ENCODE data around the gene CFAP157.

CFAP157 gene

GRCh38 chr9:127706836-127707241 is at the start of gene CFAP157:
Gene CFAP157 (plus strand): TSS chr9:127706988. CDS start chr9:127707032, 44 bp downstream.
- no peak for FAIRE-seq

GRCh38 chr9:127658428-127658827 is 48.4 kb upstream of the CFAP157 start:
- FAIRE-seq: no peak

DNA sequence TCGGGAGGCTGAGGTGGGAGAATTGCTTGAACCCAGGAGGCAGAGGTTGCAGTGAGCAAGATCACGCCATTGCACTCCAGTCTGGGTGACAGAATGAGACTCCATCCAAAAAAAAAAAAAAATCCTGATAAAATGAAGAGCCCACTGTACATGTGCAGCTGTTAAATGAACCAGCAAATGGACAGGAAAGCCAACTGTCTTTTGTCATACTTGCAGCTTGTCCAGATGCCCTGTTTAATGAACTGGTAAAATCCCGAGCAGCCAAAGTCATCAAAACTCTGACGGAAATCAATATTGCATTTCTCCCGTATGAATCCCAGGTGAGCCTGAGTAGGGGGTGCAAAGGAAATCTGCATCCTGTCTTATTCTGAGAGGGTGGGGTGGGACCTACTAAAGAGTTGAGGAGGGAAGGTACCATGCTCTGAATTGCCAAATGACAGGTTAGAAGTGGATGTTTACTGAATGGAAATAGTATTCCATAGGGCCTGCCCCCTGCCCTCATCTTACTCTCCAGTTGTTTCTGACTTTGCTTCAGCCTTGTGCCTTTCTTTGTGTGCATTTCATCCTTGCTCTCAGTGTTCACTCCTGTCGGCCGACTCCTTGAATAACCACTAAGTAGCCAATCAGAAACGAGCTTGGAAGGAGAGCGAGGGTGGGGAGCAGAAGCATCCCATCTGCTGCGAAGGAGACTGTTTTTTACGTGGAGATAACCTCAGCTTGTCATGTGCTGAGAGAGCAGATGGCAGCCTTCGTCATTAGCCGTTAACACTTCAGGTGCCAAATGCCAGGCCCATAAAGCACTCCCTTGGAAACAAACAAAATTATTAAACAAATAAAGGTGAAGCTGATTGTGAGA is 45.7 kb upstream of the CFAP157 start:
- FAIRE-seq: no peak

DNA sequence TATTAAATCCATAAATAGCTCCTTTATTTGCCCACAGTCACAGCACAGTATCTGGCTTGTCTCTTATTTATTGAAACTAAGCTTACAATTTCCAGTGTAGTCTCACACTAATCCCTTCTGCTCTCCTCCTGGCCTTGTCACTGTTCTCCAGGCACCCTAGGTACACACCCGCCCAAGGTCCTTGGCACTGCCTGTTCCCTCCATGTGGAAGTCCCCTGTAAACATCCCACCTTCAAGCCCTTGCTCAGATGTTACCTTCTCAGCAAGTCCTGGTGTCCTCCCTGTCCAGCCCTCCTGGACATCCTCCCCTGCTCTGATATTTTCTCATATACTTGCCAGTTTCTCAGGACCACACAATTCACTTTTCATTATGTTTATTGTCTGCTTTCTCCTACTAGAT is 44.2 kb upstream of the CFAP157 start:
- no peak for FAIRE-seq

- no peak for FAIRE-seq
These were observed 42.5 kb upstream of the CFAP157 start for GRCh38 chr9:127664324-127664677.

GRCh38 chr9:127664678-127665507 is 41.9 kb upstream of the CFAP157 start:
- no peak for FAIRE-seq

GRCh38 chr9:127667127-127667844 is 39.5 kb upstream of the CFAP157 start:
- no peak for FAIRE-seq

DNA sequence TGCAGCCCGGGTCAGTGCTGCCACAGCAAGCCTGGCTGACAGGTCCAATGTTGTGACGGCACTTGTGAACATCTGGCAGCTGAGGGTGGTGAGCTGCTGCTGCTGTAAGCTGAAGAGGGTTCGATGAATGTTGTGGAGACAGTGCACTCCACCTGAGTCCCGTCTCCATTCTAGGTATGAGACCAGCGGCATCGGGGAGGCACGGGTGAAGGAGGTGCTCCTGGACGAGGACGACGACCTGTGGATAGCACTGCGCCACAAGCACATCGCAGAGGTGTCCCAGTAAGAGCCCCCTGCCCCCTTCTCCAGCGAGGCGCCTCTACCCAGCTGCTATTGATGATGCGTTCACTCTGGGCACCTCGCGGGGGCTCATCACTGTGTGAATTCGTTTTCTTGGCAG is 38.9 kb upstream of the CFAP157 start:
- FAIRE-seq: no peak

- FAIRE-seq: no peak
These were observed 33.6 kb upstream of the CFAP157 start for GRCh38 chr9:127673234-127673633.

GRCh38 chr9:127676638-127677037 is 30.1 kb upstream of the CFAP157 start:
- FAIRE-seq: no peak

GRCh38 chr9:127679506-127679905 is 27.3 kb upstream of the CFAP157 start:
- no peak for FAIRE-seq

DNA sequence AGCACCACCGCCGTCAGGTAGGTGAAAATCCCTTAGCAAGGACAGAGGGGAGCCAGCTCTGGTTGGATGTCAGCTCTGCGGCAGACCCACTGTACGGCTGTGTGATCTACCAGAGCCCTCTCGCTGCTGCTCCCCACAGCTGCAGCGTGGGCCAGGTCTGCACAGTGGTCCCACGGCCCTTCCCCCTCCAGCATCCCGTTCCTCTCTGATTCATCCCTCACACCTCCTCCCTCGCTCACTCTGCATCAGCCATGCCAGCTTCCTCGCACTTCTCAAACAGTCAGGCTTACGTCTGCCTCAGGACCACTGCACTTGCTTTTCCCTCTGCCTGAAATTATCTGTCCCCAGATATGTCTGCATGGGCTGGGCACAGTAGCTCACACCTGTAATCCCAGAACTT is 26.6 kb upstream of the CFAP157 start:
- no peak for FAIRE-seq

- FAIRE-seq: no peak
These were observed 25.9 kb upstream of the CFAP157 start for GRCh38 chr9:127680846-127681245.

DNA sequence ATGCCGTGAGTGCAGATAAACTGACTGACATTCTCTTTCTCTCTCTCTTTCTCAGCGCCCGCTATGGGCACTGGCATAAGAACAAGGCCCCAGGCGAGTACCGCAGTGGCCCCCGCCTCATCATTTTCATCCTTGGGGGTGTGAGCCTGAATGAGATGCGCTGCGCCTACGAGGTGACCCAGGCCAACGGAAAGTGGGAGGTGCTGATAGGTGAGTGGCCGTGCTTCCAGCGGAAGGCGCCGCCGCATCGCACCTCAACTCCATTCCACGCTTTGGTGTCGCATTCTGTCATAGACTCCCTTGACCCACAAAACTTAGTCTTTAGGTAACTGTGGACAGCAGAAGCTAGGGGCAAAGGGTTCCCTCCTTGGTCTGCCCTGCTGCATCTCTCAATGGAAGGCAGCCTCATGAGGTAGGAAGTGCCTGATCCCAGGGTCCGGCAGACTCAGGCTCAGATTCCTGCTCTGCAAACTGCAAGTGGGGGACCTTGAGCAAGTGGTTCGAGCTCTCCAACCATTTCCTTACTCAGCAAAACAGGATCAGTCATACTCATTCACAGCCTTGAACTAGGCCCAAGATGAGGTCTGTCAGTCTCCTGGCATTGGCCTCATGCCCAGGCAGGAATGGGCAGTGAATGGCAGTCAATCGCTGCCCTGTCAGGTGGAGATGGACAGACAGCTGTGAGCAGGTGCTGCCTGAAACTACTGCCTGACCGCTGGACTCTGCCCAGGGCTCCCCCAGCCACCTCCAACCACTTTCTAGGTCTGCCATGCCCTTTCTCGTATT is 24.2 kb upstream of the CFAP157 start:
- no peak for FAIRE-seq

- FAIRE-seq: no peak
These were observed 23.1 kb upstream of the CFAP157 start for GRCh38 chr9:127683723-127684122.

DNA sequence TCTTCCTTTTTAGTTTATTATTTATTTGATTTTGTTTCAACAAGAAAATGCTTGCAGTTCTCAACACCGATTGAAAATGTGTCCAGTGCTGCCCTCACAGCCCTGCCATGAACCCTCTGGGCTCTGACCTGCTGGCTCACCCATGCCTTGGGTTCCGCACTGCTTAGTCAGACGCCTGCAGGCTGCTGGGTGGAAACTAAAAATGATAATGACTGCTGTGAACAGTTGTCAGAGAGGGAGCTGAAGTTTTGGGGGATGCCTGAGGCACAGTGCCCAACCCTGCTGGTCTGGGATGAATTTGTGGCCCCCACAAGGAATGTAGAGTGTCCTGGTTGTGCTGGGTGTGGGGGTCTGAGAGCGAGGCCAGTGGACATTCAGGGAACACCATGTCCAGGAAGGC is 22.2 kb upstream of the CFAP157 start:
- no peak for FAIRE-seq

DNA sequence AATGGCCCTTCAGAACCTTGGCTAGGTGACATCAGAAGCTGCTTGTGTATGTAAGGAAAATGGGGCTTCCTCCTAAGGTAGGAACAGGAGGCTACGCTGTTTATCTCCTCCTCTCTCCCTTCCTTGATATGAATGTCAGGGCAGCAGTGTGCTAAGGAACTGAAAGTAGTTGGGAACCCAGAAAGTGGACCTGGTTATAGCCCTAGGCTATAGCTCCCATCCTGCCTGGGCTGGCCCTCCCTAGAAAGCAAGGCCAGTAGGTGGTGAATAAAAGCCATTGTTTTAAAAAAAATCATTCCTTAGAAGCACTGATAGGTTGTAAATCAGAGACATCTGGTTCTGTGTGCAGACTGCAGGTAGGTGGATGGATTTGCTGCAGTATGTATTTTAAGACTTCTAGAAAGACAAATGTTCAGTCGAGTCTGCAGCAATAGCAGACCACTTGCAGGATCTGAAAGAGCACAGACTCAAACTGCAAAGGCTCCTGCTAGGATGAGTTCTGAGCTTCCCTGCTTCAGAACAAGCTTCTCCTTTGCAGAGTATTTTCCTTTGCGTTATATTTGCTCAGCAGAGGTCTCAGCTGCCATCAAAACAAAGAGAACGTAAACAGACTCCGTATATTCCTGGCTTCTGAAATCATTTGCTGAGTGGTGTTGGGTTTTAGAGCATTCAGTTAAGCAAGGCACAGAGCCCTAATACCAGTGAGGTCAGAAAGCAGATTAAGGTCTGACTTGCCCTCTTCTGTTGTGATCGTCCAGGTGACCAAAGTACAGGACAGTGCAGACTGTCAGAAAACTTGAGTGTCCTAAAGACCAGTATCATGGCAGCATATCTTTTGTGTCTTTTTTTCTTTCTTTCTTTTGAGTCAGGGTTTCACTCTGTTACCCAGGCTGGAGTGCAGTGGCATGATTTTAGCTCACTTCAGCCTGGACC is 20.1 kb upstream of the CFAP157 start:
- no peak for FAIRE-seq

DNA sequence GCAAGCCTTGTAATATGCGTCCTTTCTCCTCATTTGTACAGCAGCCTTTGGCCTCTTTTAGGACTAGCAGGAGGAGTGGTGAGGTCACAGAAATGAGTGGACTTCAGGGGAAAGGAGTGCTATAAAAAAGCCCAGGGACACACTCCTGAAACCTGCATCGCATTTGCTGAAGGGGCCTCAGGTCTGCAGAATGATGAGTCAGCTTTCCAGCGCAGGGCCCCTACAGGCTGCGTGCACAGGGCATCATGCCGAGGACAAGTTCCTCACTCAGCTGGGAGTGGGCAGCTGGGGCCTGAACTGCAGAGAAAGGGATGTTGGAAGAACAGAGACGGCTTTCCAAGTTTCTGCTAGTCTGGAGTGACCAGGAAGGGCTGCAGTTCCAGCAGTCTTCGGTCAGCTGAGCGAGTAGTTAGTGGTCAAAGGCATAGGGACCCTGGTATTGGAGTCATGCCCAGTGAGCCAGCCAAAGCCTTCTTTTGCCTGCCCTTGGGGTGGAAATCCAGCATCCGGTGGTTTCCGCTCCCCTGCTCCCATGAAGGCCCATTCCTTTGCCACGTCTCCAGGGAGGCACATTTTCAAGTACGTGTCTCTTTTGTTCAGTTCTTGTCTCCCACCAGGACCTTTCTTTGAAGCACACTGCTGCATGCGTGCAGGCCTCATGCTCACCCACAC is 17.3 kb upstream of the CFAP157 start:
- FAIRE-seq: no peak

- no peak for FAIRE-seq
These were observed 16.1 kb upstream of the CFAP157 start for GRCh38 chr9:127690735-127691134.

- no peak for FAIRE-seq
These were observed 14.7 kb upstream of the CFAP157 start for GRCh38 chr9:127692071-127692470.

- no peak for FAIRE-seq
These were observed 13.6 kb upstream of the CFAP157 start for GRCh38 chr9:127693143-127693542.

Data from G401.6 (cell line).